Stomach (tissue), 9 donors: Measurements from ENCODE around the gene SH3RF3. TPM values are rescaled to one million over a fixed set of nuclear protein-coding genes. Genes with fewer than 3 reads are reported as not detected.
"Not testable (repeated sequence)": the region's sequence is repeated elsewhere in the genome, so short reads cannot be mapped to it uniquely, and the experiment has no call there.

Experiments
- DNase-seq, 2 donors: peaks; one replicate each; pipeline versions ENCODE4 v3.0.0 to v3.0.0-alpha.2; 2013 to 2019
- H3K27ac ChIP-seq, 5 donors: fragments of 200-600 bp in 4 of 5; sonication (generic) in 4 of 5; one replicate each; pipeline ENCODE4 v1.5.1; 2013 to 2019; ENCODE audit warnings: mild to moderate bottlenecking in 1 of 5, moderate library complexity in 1 of 5
- H3K27me3 ChIP-seq, 3 donors: fragments of 200-600 bp; sonication (generic); one replicate each; pipeline ENCODE4 v1.5.1; 2017 to 2019; ENCODE audit warnings: mixed run types in 1 of 3
- H3K36me3 ChIP-seq, 4 donors: fragments of 200-600 bp; sonication (generic); 1 replicate in 3 of 4; 2 replicates in 1 of 4; pipeline ENCODE4 v1.5.1; 2016 to 2019
- H3K4me1 ChIP-seq, 4 donors: fragments of 200-600 bp; sonication (generic); one replicate each; pipeline ENCODE4 v1.5.1; 2016 to 2019
- H3K4me3 ChIP-seq, 4 donors: fragments of 200-600 bp; sonication (generic) in 3 of 4; one replicate each; pipeline ENCODE4 v1.5.1; 2016 to 2019; ENCODE audit warnings: mild to moderate bottlenecking in 1 of 4
- H3K9me3 ChIP-seq, 4 donors: fragments of 200-600 bp; sonication (generic); one replicate each; pipeline ENCODE4 v1.5.1; 2016 to 2019
- EP300 ChIP-seq: sonication (generic); formaldehyde crosslinking; IDR thresholded peaks from one replicate; pipeline ENCODE4 v1.6.1; 2017; ENCODE audit warnings: antibody characterized with exemption
- POLR2A ChIP-seq, 4 donors: fragments of 450-650 bp; IDR thresholded peaks; one replicate each; pipeline ENCODE4 v1.6.1; 2016; ENCODE audit warnings: antibody characterized with exemption in 4 of 4, control low read depth in 2 of 4, mild to moderate bottlenecking in 1 of 4, moderate library complexity in 1 of 4
- POLR2AphosphoS5 ChIP-seq, 3 donors: sonication (generic); formaldehyde crosslinking; IDR thresholded peaks; one replicate each; pipeline ENCODE4 v1.6.1; 2016; ENCODE audit warnings: antibody characterized with exemption in 3 of 3
- WGBS, 5 donors: extraction: QIAGEN DNeasy Blood & Tissue Kit in 3 of 5; methylation state at CpG; one replicate each; pipeline versions ENCODE4 v1.1.5 to v1.1.7; 2013 to 2018; 5-methylcytosine and 5-hydroxymethylcytosine counted together
- intact Hi-C: fragments of 100-400 bp; cut with DNase I; formaldehyde crosslinking; loops from one replicate; pipeline ENCODE4 v1.15.1; 2023; ENCODE audit warnings: low total_unique reads
- polyA plus RNA-seq, 3 donors: library from polyadenylated mRNA; stranded (reverse); fragments of 200-250 nt; gene quantifications; one replicate each; pipeline ENCODE4 v1.2.3, GENCODE V29; 2013
- total RNA-seq, 5 donors: library from RNA; depleted of rRNA; stranded (reverse); fragments of >200 nt; gene quantifications; one replicate each; pipeline versions ENCODE4 v1.1.0 to v1.2.3, GENCODE V29; 2014 to 2016
- TF ChIP-seq, protein P1 (sequence below), 7 experiments: fragments of 450-650 bp in 4 of 7; fragments of 200-600 bp in 3 of 7; sonication (generic) in 3 of 7; IDR thresholded peaks; one replicate each; pipeline ENCODE4 v1.5.1; 2016 to 2019; ENCODE audit warnings: antibody characterized with exemption in 7 of 7, control low read depth in 2 of 7, mild to moderate bottlenecking in 1 of 7
- donor health status: healthy with polysubstance abuse.
- donor health status: Bipolar disorder and iron deficiency.
- donor health status: healthy.

SH3RF3 gene
- total and polyA plus RNA-seq, 8 donors, result 0.87 to 11.1 (median 4.4) TPM

DNA sequence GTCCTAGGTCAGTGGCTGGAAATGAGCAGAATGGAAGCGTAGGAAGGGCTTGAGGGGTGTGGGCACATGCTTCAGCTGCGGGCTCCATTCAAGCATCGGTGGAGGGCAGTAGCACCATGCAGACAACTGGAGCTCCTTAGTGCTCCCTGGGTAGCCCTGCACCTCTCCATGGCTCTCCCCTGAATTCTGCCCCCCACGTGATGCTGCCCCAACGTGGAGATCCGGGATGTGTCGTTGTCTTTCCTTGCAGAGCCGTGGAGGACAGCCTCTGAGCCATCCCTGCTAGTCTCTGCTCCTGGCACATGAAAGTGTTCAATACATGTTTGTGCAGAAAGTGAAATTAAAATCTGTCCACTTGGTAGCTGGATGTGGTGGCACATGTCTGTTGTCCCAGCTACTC lies 94.5 kb downstream of the SH3RF3 start:
- Histone ChIP-seq H3K4me1 (peaks cover 0 to 6% (median 6%) of the 10 kb centered on the region in 4 donors), H3K27me3 (no peaks in the 10 kb centered on the region), H3K9me3 (no peaks in the 10 kb centered on the region), H3K36me3 (no peaks in the 10 kb centered on the region), H3K27ac (no peak overlapping the region), H3K4me3 (no peak overlapping the region)
- WGBS, 5 donors, result 88 to 94% (median 91%) methylated on average over 8 of the region's 8 CpGs
- TF ChIP-seq POLR2AphosphoS5 (IDR thresholded peaks at IDR 0.05) (no peak), EP300 (no peak), POLR2A (IDR thresholded peaks at IDR 0.05) (no peak)
- TF ChIP-seq, protein P1, sequence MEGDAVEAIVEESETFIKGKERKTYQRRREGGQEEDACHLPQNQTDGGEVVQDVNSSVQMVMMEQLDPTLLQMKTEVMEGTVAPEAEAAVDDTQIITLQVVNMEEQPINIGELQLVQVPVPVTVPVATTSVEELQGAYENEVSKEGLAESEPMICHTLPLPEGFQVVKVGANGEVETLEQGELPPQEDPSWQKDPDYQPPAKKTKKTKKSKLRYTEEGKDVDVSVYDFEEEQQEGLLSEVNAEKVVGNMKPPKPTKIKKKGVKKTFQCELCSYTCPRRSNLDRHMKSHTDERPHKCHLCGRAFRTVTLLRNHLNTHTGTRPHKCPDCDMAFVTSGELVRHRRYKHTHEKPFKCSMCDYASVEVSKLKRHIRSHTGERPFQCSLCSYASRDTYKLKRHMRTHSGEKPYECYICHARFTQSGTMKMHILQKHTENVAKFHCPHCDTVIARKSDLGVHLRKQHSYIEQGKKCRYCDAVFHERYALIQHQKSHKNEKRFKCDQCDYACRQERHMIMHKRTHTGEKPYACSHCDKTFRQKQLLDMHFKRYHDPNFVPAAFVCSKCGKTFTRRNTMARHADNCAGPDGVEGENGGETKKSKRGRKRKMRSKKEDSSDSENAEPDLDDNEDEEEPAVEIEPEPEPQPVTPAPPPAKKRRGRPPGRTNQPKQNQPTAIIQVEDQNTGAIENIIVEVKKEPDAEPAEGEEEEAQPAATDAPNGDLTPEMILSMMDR (IDR thresholded peaks at IDR 0.05), result no peak
- no peak for DNase-seq
- intact Hi-C loops, result no loop called here

DNA sequence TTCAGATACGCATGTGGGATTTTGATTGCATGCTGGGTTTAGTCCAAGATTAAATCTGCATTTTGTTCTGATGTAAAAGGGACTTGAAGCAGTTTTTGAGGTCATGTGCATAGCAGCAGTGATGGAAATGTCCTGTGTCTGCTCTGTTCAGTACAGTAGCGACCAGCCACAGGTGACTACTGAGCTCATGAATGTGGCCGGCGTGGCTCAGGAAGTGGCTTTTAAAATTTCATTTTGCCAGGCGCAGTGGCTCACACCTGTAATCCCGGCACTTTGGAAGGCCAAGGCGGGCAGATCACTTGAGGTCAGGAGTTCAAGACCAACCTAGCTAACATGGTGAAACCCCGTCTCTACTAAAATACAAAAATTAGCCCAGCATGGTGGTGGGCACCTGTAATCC lies 95.3 kb downstream of the SH3RF3 start:
- H3K27me3 ChIP-seq, H3K27ac ChIP-seq, H3K4me3 ChIP-seq, H3K36me3 ChIP-seq, DNase-seq, H3K9me3 ChIP-seq, H3K4me1 ChIP-seq, intact Hi-C loops: not testable (repeated sequence)
- 88 to 96% (median 93%) methylated on average over 8 of the region's 8 CpGs for WGBS, 5 donors

DNA sequence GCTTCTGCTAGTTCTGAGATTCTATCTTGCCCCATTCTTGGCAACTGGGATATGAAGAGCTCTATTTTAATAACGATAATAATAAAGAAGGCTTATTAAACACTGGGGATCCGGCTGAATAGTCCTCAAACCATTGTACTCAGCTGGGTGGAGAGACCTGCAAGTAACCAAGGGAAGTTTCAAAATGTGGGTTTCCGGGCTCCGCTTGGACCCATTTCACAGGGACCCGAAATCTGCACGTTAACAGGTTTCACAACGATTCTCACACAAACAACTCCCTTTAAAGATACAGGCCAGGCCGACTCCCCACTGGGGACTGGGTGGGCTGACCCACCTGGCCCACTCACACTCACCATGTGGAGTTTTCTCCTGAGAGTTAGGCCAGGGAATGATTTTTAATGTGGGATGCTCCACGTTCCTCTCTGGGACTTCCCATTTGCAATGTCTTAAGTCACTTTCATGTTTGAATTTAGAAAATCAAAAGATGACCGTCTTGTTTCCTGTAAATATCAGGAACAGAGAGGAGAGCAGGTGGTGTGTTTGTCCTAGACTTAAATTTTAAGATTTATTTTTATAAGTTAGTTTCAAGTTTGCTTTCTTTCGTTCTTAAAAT lies 96.3 kb downstream of the SH3RF3 start:
- Histone ChIP-seq H3K9me3 (no peaks in the 10 kb centered on the region), H3K27ac (no peak overlapping the region), H3K27me3 (no peaks in the 10 kb centered on the region), H3K36me3 (no peaks in the 10 kb centered on the region), H3K4me1 (peaks cover 0 to 7% (median 0%) of the 10 kb centered on the region in 4 donors), H3K4me3 (no peak overlapping the region)
- DNase-seq, result no peak
- WGBS, 5 donors, result 84 to 94% (median 94%) methylated on average over 11 of the region's 11 CpGs
- TF ChIP-seq EP300 (no peak), POLR2AphosphoS5 (IDR thresholded peaks at IDR 0.05) (no peak), POLR2A (IDR thresholded peaks at IDR 0.05) (no peak)
- TF ChIP-seq, protein P1 (IDR thresholded peaks at IDR 0.05), result no peak
- intact Hi-C loops, result no loop called here

DNA sequence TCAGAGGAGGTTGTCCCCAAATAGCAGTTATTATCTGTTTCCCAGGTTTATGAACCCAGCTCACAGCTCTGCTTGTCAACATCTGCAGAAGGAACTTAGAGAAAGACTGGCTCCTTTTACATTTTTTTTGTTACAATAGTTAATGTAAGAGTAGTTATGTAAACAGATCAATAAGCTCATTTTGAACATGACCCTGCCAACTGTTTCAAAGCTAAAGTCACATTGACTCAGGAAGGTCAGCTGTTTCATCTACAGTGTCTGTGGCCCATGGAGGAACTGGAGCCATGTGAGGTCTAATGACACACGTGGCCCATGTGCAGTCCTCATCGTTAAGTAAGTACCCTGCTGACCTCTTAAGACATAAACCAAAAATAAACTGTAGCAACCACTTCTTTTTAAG lies 97.1 kb downstream of the SH3RF3 start:
- H3K4me3 ChIP-seq, result no peak overlapping the region
- H3K36me3 ChIP-seq, result no peaks in the 10 kb centered on the region
- H3K27ac ChIP-seq, result no peak overlapping the region
- DNase-seq, result no peak
- 49 to 64% (median 55%) methylated on average over 2 of the region's 2 CpGs for WGBS, 5 donors
- H3K9me3 ChIP-seq, result no peaks in the 10 kb centered on the region
- intact Hi-C loops, result no loop called here
- H3K4me1 ChIP-seq, result peaks cover 0 to 14% (median 4%) of the 10 kb centered on the region in 4 donors
- TF ChIP-seq, protein P1 (IDR thresholded peaks at IDR 0.05), result no peak
- TF ChIP-seq EP300 (no peak), POLR2AphosphoS5 (IDR thresholded peaks at IDR 0.05) (no peak), POLR2A (IDR thresholded peaks at IDR 0.05) (no peak)
- no peaks in the 10 kb centered on the region for H3K27me3 ChIP-seq

DNA sequence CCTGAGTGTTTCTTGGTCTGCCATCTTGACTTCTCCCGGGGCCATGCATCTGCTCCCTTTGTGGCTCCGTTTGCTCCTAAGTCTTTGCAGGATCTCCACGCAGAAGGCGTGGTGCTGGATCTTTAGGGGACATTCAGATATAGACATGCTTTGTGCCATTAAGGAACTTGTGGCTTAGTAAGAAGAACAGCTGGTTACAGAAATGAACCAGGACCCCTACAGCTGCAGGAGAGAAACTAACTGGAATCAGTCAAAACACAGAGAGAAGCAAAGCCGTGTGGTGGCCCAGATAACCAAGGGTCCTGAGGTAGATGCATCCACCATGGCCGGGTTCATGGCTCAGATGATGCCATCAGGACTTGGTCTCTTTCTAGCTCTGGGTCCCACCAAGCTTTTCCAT lies 97.6 kb downstream of the SH3RF3 start:
- no peak for TF ChIP-seq POLR2AphosphoS5 (IDR thresholded peaks at IDR 0.05)
- TF ChIP-seq, protein P1 (IDR thresholded peaks at IDR 0.05), result no peak
- no peak for TF ChIP-seq POLR2A (IDR thresholded peaks at IDR 0.05)
- no peak for TF ChIP-seq EP300
- 86 to 93% (median 90%) methylated on average over 6 of the region's 6 CpGs for WGBS, 5 donors
- Histone ChIP-seq H3K27me3 (no peaks in the 10 kb centered on the region), H3K9me3 (no peaks in the 10 kb centered on the region), H3K4me3 (no peak overlapping the region), H3K36me3 (no peaks in the 10 kb centered on the region), H3K4me1 (peaks cover 0 to 19% (median 6%) of the 10 kb centered on the region in 4 donors), H3K27ac (no peak overlapping the region)
- intact Hi-C loops, result no loop called here
- no peak for DNase-seq
